Measurements from ENCODE around the gene CD2AP. TPM values are rescaled to one million over a fixed set of nuclear protein-coding genes. Genes with fewer than 3 reads are reported as not detected.

CD2AP gene
- total RNA-seq, 1 donor from 2014 or later = 16.2 TPM

DNA sequence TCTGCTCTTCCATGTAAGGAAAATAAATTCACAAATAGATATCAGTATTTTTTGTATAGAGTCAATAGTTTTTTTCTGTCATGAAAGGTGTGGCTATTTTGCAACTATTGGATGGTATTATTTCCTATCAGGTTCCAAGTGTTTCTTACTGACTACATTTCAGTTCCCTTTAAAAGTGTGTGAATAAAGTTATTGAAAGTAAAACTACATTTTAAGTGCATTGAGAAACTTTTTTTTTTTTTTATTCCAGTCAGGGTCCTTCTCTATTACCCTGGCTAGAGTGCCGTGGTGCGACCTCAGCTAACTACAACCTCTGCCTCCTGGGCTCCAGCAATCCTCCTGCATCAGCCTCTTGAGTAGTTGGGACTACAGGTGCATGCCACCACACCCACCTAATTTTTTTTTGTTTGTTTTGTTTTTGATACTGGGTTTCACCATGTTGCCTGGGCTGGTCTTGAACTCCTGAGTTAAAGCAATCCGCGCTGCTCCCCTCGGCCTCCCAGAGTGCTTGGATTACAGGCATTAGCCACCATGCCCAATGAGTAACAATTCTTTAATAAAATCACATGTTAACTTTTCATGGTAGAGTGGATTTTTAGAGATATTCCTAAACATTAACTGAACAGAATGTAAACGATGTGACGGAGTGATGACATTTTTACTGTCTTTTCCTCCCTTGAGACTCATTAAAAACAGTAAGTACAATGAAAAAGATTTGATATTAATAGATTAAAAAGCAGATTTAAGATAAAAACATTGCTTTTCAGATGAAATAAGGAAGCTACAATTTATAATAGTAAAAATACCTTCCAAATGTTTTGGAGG is 151.1 kb downstream of the CD2AP start:
- H3K27ac Mint-ChIP-seq (ENCODE audit: unreplicated experiment) = no peak overlapping the region
- no peaks in the 10 kb centered on the region for H3K9me3 Mint-ChIP-seq (ENCODE audit: low read depth)
- H3K4me3 Mint-ChIP-seq (ENCODE audit: unreplicated experiment) = no peak overlapping the region
- no peaks in the 10 kb centered on the region for H3K36me3 Mint-ChIP-seq (ENCODE audit: low read depth)
- TF ChIP-seq CTCF (IDR thresholded peaks at IDR 0.05) = no peak
- H3K4me1 Mint-ChIP-seq (ENCODE audit: low read depth) = no peaks in the 10 kb centered on the region
- no peaks in the 10 kb centered on the region for H3K27me3 Mint-ChIP-seq (ENCODE audit: low read depth)
- no peak for DNase-seq (ENCODE audit: low spot score)

- Mint-ChIP-seq H3K27ac (ENCODE audit: unreplicated experiment) (no peak overlapping the region), H3K4me1 (ENCODE audit: low read depth) (peaks cover 10% of the 10 kb centered on the region), H3K9me3 (ENCODE audit: low read depth) (no peaks in the 10 kb centered on the region), H3K36me3 (ENCODE audit: low read depth) (no peaks in the 10 kb centered on the region), H3K4me3 (ENCODE audit: unreplicated experiment) (no peak overlapping the region), H3K27me3 (ENCODE audit: low read depth) (no peaks in the 10 kb centered on the region)
- no peak for TF ChIP-seq CTCF (IDR thresholded peaks at IDR 0.05)
- no peak for DNase-seq (ENCODE audit: low spot score)
These were observed 152.4 kb downstream of the CD2AP start for GRCh38 chr6:47629954-47630353.

- no peaks in the 10 kb centered on the region for H3K27me3 Mint-ChIP-seq (ENCODE audit: low read depth)
- no peaks in the 10 kb centered on the region for H3K36me3 Mint-ChIP-seq (ENCODE audit: low read depth)
- peaks cover 11% of the 10 kb centered on the region for H3K4me1 Mint-ChIP-seq (ENCODE audit: low read depth)
- no peak overlapping the region for H3K4me3 Mint-ChIP-seq (ENCODE audit: unreplicated experiment)
- no peak for TF ChIP-seq CTCF (IDR thresholded peaks at IDR 0.05)
- DNase-seq (ENCODE audit: low spot score) = no peak
- no peaks in the 10 kb centered on the region for H3K9me3 Mint-ChIP-seq (ENCODE audit: low read depth)
- no peak overlapping the region for H3K27ac Mint-ChIP-seq (ENCODE audit: unreplicated experiment)
These were observed 153.0 kb downstream of the CD2AP start for GRCh38 chr6:47630587-47630986.

- Mint-ChIP-seq H3K4me1 (ENCODE audit: low read depth) (peaks cover 11% of the 10 kb centered on the region), H3K9me3 (ENCODE audit: low read depth) (no peaks in the 10 kb centered on the region), H3K27ac (ENCODE audit: unreplicated experiment) (no peak overlapping the region), H3K27me3 (ENCODE audit: low read depth) (no peaks in the 10 kb centered on the region), H3K4me3 (ENCODE audit: unreplicated experiment) (no peak overlapping the region), H3K36me3 (ENCODE audit: low read depth) (no peaks in the 10 kb centered on the region)
- DNase-seq (ENCODE audit: low spot score) = no peak
- TF ChIP-seq CTCF (IDR thresholded peaks at IDR 0.05) = peak; percentile 89
These were observed 153.7 kb downstream of the CD2AP start for GRCh38 chr6:47631269-47631772.

DNA sequence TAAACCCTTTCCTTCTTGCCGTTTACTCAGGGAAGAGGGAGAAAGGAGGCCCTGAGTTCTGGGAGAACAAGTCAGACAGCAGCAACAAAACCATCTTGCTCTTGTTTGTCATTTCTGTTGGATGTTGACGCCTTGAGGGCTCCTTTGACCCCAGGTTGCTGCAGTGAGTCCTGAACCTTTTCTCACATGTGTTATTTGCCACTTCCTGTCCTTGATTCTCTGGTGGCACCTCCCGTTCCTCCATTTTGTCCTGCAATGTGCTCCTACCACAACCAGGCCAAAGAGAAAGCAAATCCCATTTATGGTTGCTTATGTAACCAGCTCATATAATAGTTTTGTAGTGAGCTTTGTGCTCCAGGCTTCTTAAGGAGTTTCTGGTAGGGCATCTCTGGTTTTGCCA is 154.2 kb downstream of the CD2AP start:
- Mint-ChIP-seq H3K4me3 (ENCODE audit: unreplicated experiment) (no peak overlapping the region), H3K27me3 (ENCODE audit: low read depth) (no peaks in the 10 kb centered on the region), H3K27ac (ENCODE audit: unreplicated experiment) (no peak overlapping the region), H3K4me1 (ENCODE audit: low read depth) (peaks cover 11% of the 10 kb centered on the region), H3K9me3 (ENCODE audit: low read depth) (peaks cover under 1% of the 10 kb centered on the region), H3K36me3 (ENCODE audit: low read depth) (no peaks in the 10 kb centered on the region)
- DNase-seq (ENCODE audit: low spot score) = no peak
- TF ChIP-seq CTCF (IDR thresholded peaks at IDR 0.05) = no peak

All from chondrocyte (in vitro differentiated cells).